ENCODE measurements around the gene AMMECR1L.
"Not testable (repeated sequence)": the region's sequence is repeated elsewhere in the genome, so short reads cannot be mapped to it uniquely, and the experiment has no call there.

AMMECR1L gene

GRCh38 chr2:127887082-127887775, 1.5 kb upstream of the AMMECR1L start:
- no peak for DNase-seq (ENCODE audit: low spot score)

GRCh38 chr2:127886593-127886935, 808 bp upstream of the AMMECR1L start:
- not testable (repeated sequence) for DNase-seq (ENCODE audit: low spot score)

- DNase-seq (ENCODE audit: low spot score): peak; percentile 29
Observed at GRCh38 chr2:127884861-127885740, 655 bp downstream of the AMMECR1L start.

GRCh38 chr2:127884436-127884835, 1.3 kb downstream of the AMMECR1L start:
- no peak for DNase-seq (ENCODE audit: low spot score)

GRCh38 chr2:127879899-127880298, 5.9 kb downstream of the AMMECR1L start:
- DNase-seq (ENCODE audit: low spot score): no peak

GRCh38 chr2:127877626-127878025, 8.1 kb downstream of the AMMECR1L start:
- no peak for DNase-seq (ENCODE audit: low spot score)

GRCh38 chr2:127877136-127877535, 8.6 kb downstream of the AMMECR1L start:
- DNase-seq (ENCODE audit: low spot score): no peak

GRCh38 chr2:127874378-127875269, 11.1 kb downstream of the AMMECR1L start:
- DNase-seq (ENCODE audit: low spot score): no peak

GRCh38 chr2:127873707-127874303, 12.0 kb downstream of the AMMECR1L start:
- DNase-seq (ENCODE audit: low spot score): no peak

GRCh38 chr2:127872354-127872753, 13.4 kb downstream of the AMMECR1L start:
- no peak for DNase-seq (ENCODE audit: low spot score)

GRCh38 chr2:127865926-127866325, 19.8 kb downstream of the AMMECR1L start:
- DNase-seq (ENCODE audit: low spot score): no peak

- DNase-seq (ENCODE audit: low spot score): no peak
Observed at GRCh38 chr2:127864877-127865276, 20.9 kb downstream of the AMMECR1L start.

GRCh38 chr2:127862228-127862627, 23.5 kb downstream of the AMMECR1L start:
- DNase-seq (ENCODE audit: low spot score): no peak

GRCh38 chr2:127860130-127860529, 25.6 kb downstream of the AMMECR1L start:
- no peak for DNase-seq (ENCODE audit: low spot score)

- DNase-seq (ENCODE audit: low spot score): peak; percentile 18
Observed at GRCh38 chr2:127859712-127860085, 26.1 kb downstream of the AMMECR1L start.

GRCh38 chr2:127857265-127857808, 28.4 kb downstream of the AMMECR1L start:
- DNase-seq (ENCODE audit: low spot score): peak; percentile 38

GRCh38 chr2:127853671-127854070, 32.1 kb downstream of the AMMECR1L start:
- no peak for DNase-seq (ENCODE audit: low spot score)

- no peak for DNase-seq (ENCODE audit: low spot score)
Observed at GRCh38 chr2:127852388-127852787, 33.4 kb downstream of the AMMECR1L start.

GRCh38 chr2:127847931-127848330, 37.8 kb downstream of the AMMECR1L start:
- DNase-seq (ENCODE audit: low spot score): no peak

GRCh38 chr2:127844973-127845372, 40.8 kb downstream of the AMMECR1L start:
- no peak for DNase-seq (ENCODE audit: low spot score)

- DNase-seq (ENCODE audit: low spot score): no peak
Observed at GRCh38 chr2:127843677-127844076, 42.1 kb downstream of the AMMECR1L start.
